HL-60/S4 treated with phorbol 12-myristate 13-acetate at 8.2 ng/mL for 4 days and 3 days (cell line): Measurements from ENCODE around the gene RTN4R.

Experiments used
- in situ Hi-C: fragments of 300-500 bp; cut with MboI; formaldehyde crosslinking; loops from 2 replicates; pipeline ENCODE4 v1.15.0; 2022; ENCODE audit warnings: low sequenced_read_pairs

Gene RTN4R

DNA sequence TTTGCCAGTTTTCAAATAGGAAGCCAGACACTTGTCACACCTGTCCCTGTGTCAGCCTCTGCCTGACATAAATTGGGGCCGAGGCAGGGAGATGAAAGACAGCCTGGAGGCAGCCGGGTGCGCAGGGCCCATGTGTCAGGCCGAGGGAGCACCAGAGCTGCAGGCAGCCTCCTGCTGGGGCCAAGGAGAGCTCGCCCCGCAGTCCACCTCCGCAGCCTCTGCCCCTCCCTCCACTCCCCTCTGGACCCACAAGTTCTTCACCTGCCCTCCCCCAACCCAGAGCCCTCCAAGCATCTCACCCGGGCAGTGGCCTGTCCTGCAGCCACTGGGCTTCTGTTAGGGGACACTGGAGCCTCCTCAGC, 8.8 kb downstream of the RTN4R start:
- in situ Hi-C loops, result no loop called here

DNA sequence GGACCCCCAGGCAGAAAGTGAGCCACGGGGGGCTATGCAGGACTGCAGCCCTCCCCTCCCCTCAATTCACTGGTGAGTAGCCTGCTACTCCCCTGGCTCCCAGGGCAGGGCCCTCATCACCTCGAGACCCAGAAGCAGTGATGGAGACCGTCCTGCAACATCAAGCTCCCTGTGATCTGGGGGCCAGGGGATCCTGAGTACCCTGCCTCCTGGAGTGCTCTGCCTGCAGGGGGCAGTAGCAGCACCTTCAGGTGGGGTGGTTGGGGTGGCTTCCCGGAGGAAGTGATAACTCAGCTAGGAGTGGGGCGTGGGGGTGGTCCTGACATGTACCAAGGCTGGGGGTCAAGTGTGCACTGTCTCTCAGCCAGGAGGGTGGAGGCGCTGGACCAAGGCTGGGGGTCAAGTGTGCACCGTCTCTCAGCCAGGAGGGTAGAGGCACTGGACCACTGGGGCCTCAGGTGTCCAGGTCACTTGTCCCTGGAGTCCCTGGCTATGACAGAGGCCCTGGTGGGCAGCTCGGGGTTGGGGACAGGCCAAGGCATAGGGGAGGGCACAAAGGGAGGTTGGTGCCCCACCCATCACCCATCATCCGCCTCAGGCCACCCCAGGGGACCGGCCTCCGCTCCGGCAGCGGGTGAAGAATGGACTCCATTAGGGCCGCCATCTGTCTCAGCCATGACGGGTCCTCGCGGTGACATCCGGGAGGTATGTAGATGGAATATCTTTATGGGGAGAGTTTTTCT, 9.4 kb downstream of the RTN4R start:
- in situ Hi-C loops, result no loop called here

DNA sequence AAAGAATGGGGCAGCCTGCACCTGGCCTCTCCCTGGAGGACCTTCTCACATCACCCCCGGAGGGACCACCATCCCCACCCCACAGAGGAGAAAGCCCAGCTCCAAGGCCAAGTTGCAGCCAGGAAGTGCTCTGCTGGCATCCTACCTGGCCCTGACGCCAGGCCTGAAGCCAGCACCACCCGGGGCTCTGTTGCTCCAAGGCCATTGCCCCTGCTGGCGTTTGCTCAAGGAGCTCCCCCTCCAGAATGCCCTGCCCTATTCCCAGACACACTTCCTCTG, 10.2 kb downstream of the RTN4R start:
- in situ Hi-C loops, result no loop called here

DNA sequence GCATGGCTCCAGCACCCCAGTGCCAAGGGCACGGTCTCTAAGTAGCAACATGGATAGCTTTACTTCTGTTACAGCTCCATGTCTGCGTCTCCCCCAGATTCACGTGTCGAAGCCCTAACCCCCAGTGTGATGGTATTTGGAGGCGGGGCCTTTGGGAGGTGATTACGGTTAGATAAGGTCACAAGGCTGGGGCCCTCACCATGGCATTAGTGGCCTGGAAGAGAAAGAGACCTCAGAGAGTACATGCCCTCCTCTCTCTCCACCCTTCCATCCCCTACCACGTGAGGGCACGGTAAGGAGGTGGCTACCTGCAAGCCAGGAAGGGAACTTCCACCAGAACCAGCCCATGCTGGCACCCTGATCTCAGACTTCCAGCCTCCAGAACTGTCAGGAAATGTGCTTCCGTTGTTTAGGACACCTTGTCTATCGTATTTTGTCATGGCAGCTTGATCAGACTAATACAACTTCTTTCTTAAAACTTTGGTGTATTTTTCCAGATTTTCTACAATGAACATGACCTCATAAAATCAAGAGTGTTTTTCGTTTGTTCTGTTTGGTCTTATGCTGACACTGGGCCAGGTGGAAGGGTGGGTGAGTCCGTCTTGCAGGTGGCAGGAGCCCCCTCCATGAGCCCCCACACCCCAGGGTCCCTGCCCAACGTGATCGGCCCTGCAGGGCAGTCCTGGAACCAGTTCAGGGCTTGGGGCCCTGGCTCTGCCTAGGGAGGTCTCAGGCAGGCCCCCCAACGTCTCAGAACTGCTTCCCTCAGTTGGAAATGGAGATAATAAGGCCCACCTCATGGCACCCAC, 10.7 kb downstream of the RTN4R start:
- in situ Hi-C loops, result no loop called here

DNA sequence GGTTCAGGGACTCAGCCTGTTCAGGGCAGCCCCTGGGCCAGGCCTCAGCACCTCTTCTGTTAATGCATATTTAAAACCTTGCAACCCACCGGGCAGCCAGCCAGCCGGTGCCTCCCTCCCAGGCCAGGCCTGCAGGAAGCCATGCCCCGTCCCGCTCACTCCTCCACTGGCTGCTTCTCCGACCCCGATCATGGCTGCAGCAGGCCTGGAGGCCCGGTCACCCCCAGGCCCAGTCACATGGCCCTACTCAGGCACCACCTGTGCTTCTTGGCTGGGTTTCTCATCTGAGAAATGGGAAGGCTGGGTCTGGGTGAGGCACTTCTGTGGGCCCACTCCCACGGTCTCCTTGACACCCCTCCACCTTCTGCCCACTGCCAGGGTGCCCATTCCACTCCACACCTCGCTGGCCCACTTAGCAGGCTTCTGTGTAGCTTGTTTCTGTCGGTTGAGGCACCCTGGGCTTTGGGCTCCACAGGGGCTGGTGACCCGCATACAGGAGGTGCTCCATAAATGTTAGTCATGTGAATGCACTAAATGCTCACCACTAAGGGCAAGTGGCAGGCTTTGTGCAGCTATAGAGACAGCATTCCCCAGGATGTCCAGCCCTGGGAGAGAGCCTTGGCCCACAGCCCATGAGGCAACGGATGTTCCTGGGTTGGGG, 11.4 kb downstream of the RTN4R start:
- in situ Hi-C loops, result no loop called here

DNA sequence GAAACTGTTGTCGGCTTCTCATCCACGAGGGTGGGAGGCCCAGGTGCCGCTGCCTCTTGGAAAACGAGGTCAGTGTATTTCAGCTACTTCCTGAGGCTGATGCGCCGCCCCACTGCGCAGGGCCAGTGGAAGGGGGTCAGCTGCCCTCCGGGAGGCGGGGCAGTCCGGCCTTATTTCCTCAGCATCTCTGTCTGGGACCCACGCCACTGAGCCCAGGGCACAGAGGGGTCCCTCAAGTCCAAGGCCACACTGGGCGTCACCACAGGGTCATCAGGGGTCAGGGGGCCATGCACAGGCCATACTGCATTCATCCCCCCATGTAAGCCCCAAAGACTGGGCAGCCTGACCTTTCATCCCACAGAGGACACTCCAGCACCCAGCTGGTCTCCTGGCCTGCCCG, 12.1 kb downstream of the RTN4R start:
- in situ Hi-C loops, result no loop called here

DNA sequence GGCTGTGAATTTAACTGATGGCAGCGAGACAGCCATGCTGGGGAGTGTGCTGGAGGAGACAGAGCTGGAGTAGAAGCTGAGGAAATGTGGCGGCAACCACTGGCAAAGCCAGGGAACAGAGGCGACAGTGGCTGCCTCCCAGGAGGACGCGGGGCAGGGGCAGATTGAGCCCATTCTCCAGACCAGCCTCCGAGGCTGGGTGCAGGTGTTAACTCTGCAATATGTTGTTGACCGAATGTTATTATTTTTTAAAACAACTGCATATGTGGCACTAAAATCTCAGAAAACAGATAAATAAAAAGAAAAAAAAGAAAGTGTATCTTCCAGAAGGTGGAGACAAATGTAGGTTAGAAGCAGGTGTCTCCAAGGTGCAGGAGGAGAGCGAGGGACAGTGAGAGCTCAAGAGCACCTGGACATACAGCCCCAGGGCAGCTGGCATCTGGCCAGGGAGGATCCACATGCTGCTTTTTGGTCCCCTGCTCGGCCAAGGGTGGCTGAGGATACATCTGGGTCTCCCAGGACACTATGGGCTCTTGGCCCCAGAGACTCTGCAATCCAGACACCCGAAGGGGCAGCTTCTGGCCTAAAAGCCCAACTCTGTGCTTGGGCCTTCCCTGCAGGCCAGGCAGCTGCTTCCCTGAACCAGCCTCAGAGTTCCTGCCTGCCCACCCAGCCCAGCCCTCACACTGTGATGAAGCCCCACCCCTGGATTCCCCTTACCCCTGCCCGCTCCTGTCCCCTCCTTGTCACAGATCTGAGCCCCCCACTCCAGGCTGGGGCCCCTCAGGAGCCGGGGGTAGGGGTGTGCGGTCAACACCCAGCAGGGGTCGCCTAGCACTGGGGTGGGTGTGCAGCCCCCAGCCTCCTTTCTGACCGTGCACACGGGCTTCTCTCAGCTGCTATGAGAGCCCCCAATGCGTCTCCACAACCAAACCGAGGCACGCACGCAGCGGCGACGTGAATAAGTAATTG, 12.9 kb downstream of the RTN4R start:
- in situ Hi-C loops, result no loop called here

DNA sequence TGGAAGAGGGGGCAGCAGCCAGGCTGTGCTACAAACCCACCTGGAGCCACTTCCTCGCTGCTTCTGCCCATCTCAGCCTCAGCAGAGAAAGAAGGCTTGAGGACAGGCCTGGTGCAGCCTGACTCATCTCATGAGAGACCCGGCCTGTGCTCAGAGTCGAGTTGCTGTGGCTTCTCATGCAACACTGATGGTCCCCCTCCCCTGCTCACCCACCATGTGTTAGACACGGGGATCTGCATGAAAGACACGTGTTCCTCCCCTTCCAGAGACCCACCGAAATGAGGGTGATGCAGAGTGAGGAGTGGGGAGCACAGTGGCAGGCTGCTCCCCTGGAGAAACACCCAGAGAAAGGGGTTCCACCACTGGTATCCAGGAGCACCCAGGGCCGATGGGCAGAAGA, 15.0 kb downstream of the RTN4R start:
- in situ Hi-C loops, result no loop called here

DNA sequence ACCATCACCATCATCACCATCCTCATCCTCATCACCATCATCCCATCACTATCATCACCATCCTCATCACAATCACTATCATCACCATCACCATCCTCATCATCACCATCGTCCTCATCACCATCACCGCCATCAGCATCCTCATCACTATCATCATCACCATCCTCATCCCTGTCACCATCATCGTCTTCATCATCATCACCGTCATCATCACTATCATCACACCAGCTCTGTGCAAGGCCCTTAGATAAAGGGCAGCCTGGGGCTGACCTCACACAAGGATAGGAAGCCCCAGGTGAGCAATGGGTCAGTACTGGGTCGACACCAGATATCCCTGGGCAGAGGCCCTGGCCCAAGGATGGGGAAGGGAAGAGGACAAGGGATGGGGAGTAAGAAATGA, 16.1 kb downstream of the RTN4R start:
- in situ Hi-C loops, result no loop called here

DNA sequence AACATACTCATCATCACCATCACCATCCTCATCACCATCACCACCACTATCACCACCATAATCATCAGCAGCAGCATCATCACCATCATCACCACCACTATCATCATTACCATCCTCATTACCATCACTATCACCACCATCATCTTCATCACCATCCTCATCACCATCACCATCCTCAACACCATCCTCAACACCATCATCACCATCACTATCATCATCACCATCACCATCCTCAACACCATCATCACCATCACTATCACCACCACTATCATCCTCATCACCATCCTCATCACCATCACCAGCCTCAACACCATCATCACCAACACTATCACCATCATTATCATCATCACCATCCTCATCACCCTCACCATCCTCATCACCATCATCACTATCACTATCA, 16.6 kb downstream of the RTN4R start:
- in situ Hi-C loops, result no loop called here

DNA sequence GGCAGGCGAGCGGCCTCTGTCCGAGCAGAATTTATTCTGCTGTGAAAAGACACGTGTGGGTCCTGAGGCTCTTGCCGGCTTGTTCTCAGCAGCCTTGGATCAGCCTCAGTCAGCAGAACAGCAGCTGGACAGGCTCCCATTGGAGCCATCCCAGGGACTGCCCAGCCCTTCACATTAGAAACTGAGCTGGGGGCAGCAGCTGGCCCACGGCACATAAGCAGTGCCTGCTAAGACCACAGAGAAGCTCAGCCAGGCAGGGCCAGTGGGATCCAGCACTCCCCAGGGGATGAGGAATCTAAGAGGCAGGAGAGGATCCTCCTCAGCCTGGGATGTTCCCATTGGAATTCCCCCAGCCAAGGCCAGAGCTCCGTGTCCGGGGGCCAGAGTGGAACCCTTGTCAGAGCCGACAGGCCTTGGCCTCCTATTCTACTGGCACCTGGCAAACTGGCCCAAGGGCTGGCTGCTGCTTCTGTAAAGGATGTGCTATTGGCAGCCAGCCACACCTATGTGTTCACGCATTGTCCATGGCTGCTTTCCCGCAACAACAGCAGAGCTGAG, 18.2 kb downstream of the RTN4R start:
- in situ Hi-C loops, result no loop called here

DNA sequence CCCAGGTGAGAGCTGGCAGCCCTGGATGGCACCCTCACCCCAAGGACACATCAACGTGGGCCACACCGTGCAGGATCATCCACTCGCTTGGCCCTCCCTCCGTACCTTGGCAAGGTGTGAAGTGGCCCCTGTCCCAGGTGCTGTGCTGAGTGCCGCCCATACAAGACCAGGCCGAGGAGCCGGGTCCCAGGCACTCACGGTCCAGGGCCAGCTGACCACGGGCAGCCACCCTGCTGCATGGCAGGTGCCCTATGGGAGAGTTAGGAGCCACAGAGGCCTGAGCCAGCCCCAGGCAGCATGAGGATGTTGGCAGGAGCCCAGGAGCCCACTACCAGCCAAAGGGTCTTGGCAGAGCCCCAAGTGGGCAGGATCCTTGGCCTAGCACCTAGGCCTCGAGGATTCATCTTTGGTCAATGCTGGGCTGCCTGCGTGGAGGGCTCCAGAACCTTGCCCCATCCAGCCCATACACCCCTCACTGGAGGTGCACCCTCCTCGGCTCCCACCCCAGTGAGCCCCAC, 19.6 kb downstream of the RTN4R start:
- in situ Hi-C loops, result no loop called here

DNA sequence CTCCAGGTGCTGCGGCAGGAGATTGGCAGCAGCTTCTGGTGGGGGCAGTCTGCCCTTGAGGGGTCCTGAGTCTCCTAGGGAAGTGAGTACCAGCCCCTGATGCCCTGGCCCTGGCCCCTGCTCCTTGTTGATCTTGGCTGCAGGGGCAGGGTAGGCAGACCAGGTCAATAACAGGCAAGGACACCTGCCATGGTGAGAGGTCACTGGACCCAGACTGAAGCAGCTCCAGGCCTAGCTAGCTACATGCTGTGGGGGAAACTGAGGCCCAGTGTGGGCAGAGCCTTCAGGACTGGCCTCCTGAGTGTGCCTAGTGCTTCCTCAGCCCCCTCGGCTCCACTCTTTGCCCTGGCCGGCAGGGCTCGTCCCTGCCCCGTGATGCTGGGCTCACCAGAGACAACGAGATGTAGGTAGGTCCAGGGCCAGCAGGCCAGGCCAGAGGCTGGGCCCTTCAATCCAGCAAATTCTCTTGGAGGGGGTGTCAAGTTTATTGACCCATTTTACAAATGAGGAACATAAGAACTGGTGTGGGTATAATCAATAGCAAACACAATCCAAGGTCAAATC, 20.4 kb downstream of the RTN4R start:
- in situ Hi-C loops, result no loop called here

DNA sequence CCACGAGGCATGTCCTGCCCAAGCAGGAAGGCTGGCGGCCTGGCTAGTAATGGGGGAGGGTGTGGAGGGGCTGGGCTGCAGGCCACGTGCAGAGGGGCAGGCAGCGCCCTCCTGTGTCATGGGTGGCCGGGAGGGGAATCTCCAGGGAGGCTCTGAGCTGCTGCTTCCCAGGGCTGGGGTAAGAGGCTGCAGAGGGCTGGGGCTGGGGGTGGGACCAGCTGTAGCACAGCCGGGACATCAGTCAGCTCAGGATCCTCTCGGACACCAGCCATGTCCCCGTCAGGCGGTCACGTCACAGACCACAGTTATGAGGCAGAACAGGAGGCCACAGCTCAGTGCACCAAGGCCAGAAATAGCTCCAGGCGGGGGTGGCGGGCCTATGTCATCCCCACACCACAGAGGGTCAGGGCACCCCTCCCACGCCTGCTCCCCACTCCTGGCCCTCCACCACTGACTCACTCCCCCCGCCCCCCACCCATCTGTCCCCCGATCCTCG, 21.1 kb downstream of the RTN4R start:
- in situ Hi-C loops, result no loop called here

DNA sequence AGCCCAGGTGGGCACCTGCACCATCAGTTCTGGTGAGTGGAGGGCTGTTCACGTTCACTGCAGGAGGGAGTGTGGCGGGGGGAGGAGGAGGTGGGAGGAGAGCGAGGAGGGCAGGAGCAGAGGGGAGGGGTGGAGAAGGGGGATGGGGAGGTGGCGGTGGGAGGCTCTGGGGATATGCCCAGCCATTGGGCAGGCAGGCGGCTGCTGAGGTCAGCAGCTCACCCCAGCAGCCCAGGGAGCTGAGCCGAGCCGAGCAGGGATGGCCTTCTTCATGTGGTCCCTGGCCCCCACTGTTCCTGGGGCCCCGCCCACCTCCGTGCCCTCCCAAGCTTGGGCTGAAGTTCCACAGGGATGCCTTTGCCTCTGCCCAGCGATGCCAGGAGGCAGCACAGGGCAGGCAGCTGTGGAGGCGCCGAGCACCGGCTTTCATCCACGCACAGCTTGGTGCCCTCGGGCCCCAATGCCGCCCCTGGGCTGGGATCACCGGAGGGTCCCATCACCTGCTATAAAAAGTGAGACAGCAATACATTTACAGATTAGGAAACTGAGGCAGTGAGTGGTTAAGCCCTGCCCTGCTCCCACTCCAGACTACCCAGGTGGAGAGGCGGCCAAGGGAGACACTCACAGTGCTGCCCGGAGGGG, 21.6 kb downstream of the RTN4R start:
- in situ Hi-C loops, result no loop called here

DNA sequence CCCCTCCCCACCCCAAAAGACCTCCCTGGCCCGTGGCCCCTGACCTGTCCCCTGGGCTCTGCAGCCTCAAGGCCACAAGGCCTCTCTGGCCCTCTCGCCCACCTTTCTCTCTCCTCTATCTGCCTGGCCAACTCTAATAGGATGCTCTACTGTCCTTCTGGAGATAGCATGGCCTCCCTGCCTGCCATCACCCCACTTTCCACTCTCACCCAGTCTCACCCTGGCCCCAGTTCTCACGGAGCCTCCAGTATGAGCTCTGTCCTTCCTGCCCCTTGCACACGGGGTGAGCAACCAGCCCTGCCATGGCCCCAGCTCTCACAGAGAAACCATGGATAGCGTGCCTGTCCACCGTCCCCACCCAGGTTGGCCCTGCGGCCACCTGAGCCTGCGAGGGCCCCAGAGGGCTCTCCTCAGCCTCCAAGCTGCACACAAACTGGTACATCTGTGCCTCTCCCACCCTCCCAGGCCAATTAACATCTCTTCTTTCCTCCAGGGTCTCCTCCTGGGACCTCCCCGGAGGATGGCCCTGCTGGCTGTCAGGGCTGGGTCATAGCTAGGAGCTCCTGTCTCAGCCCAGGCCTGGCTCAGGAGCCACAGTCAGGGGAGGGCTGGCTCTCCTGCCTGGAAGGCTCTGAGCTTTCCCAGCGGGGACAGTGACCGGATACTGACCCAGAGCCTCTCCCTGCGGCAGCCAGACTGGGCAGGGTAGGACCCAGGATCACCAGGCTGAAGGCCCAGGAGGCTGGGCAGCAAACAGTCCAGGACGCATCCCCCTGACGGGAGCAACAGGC, 22.3 kb downstream of the RTN4R start:
- in situ Hi-C loops, result no loop called here

DNA sequence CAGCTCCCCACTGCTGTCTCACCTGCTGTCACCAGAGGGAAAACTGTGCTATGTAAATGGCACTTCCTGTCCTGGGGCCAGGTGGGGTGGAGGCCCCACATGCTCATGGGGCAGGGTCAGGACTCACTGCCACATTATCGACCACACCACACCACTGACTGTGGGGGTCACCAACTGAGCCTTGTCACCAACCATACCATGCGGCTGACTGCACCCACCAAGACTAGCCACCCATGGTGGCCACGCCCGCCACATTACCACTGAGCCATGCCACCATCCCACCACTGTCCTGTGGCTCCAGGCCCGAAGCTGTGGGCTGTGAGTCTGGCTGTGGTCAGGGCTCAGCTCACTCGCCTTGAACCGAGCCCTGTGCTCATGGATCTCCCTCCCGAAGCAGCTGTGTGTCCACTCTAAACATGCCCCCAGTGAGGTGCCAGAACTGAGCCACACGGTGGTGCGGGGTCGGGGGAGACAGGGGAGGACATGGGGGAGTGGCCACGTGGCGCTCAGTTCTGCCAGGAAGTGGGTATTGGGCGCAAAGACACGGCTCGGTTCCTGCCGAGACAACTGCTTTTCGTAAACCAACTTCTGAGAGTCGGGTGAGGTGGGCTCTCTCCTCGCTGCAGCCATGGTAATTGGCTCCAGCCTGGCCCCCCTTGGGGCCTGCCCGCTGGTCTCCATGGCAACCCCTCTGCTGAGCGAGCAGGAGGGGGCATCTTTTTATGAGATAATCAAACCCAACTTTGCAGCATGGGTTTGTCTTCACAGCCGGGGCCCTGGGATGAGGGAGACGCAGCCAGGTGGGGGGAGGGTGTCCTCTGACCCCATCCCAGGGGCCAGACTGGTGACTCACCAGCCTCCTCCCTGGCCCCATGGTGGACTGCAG, 23.2 kb downstream of the RTN4R start:
- in situ Hi-C loops, result no loop called here

DNA sequence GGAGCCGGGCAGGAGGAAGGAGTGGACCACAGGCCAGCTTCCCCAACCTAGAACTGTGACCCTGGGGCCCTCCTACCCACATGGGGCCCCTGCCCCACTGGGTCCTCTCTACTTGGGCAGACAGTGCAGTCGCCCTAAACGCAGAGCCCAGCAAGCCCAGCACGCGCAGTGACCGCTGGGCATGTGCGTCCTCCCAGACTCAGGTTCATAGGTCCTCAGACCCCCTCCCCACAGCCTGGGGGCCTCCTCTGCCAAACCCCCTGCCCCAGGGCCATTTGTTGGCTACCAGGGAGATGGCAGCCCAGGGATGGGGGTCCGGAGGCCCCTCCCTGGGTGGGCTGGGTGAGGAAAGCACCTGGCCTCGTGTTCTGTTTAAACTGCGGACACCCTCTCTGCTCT, 23.9 kb downstream of the RTN4R start:
- in situ Hi-C loops, result no loop called here
